ENCODE measurements around the gene ZNF593OS.

The ZNF593OS gene
- 0 reads per million in 2 donors for total RNA-seq

- no peak for DNase-seq
These were observed at the start of gene ZNF593OS for GRCh38 chr1:26171084-26172072. Gene ZNF593OS, minus strand, starts transcription at chr1:26171832. Its CDS starts 171 bp downstream, at chr1:26171661.

DNA sequence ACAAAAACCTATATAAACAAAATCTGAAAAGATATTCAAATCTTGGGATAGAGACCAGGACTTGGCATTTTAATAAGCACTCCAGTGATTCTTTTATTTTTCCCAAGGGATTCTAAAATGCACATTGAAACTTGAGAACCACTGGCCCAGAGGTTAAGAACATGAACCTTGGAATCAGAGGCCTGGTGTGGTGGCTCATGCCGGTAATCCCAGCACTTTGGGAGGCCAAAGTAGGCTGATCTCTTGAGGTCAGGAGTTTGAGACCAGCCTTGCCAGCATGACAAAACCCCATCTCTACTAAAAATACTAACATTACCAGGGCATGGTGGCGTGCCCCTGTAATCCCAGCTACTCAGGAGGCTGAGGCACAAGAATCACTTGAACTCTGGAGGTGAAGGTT, 49.5 kb upstream of the ZNF593OS start:
- DNase-seq = no peak

- no peak for DNase-seq
These were observed 48.7 kb upstream of the ZNF593OS start for GRCh38 chr1:26220199-26220912.

DNA sequence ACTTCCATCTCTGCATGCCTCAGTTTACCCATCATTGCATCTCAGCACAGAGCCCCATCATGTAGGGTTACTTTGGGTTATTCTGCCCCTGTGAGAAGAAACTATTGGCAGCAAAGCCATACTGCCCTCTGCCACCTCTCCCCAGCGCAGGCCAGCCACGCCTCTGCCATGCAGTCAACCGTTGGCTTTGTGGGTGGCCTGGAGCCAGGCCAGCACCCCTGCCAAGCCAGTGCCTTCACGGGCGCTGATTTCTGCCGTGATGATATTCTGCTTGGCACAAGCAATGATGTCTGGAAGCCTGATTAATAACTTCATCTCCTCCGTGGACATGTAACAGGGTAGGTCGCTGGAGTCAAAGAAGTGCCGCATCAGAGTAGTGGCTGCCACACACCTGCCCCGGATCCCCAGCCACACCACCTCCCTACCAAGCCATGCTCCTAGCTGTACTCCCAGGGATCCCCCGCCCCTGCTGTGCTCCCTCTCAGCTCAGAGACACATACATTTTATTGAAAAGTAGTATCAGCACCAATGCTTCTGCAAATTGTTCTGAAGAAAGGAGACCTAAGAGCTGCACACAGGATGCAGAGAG, 47.4 kb upstream of the ZNF593OS start:
- no peak for DNase-seq

DNA sequence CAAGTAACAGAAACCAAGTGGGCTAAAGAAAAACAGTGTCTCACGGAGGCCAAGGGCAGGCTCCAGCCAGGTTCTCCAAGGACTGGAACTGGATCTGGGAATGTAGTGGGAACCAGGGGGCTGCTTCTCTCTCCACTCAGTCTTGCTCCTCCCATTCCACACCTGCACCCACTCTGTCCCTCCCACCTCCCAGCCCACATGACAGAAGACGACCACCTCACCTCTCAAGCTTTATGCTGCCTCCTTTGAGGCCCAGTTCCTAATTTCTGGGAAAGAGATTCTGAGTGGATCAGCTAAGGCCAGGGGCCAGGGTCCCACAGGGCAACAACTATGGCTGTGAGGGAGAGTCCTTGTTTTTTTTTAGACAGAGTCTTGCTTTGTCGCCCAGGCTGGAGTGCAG, 43.6 kb upstream of the ZNF593OS start:
- no peak for DNase-seq

DNA sequence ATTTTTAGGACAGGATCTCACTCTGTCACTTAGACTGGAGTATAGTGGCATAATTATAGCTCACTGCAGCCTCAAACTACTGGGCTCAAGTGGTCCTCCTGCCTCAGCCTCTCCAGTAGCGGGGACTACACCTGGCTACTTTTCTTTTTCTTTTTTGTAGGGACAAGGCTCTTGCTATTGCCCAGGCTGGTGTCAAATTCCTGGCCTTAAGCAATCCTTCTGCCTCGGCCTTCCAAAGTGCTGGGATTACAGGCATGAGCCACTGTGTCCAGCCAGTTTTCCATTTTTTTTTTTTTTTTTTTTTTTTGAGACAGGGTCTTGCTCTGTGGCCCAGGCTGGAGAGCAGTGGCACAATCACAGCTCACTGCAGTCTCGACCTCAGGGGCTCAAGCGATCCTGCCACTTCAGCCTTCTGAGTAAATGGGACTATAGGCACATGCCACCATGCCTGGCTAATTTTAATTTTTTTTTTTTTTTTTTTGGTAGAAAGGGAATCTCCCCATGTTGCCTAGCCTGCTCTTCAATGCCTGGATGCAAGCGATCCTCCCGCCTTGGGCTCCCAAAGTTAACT, 41.8 kb upstream of the ZNF593OS start:
- DNase-seq = no peak

- no peak for DNase-seq
These were observed 41.1 kb upstream of the ZNF593OS start for GRCh38 chr1:26212726-26213125.

DNA sequence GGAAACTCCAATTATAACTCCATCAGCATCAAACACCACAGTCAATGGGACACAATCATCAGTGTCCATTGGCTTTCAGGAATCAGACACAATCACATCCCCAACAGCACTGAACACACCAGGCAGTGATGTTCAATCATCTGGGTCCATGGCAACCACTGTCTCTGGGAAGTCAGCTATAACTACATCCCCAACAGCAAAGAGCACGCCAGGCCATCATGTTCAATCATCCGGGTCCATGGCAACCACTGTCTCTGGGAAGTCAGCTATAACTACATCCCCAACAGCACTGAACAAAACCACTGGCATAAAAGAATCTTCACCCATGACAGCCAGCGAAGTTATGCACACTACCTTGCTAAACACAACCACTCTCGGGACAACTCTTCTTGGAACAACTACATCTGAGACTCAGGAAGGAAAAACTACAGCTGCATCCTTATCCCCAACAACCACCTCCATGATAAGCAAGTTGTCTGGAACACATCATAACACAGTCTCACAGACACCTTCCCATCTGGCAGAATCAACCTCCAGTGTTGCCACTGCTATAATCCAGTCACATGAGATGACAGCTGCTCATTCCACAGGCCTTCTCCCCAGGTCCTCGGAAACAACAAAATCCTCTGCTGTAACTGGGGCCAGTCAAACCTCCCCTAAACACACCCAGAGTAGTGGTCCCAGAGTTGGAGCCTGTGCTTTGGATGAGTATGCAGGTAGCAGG, 38.7 kb upstream of the ZNF593OS start:
- DNase-seq = no peak

DNA sequence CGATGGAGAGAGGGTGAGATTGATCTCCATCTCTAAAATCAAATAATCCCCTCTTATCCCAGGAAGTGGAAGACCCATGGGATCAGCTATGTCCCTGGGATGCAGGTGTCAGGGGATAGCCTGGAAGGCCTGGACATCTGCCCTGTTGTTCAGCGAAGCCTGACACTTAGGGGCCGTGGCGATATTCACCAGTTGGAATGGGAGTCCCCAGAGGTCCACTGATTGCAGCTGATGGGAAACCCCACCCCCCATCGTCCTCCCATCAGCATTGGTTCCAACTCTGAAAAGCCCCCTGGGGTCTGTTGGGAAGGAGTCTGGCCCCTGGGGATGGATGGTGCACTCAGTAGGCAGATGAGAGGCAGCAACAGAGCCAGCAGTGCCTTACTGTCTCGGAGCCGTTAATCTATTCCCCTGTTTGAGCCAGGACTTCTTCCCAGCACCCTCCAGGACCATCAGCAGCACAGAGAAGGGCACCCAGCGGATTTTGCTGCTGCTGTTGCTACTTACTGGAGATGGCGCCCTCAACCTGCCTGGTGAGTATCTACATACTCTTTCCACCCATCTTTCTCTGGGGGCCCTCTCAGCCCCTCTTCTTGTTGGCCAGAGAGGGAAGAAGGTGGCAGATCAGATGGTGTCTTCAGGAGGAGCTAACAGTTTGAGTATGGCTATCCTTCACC, 32.1 kb upstream of the ZNF593OS start:
- DNase-seq = no peak

- DNase-seq = no peak
These were observed 28.8 kb upstream of the ZNF593OS start for GRCh38 chr1:26200413-26200812.

GRCh38 chr1:26197813-26198212, 26.2 kb upstream of the ZNF593OS start:
- DNase-seq = no peak

DNA sequence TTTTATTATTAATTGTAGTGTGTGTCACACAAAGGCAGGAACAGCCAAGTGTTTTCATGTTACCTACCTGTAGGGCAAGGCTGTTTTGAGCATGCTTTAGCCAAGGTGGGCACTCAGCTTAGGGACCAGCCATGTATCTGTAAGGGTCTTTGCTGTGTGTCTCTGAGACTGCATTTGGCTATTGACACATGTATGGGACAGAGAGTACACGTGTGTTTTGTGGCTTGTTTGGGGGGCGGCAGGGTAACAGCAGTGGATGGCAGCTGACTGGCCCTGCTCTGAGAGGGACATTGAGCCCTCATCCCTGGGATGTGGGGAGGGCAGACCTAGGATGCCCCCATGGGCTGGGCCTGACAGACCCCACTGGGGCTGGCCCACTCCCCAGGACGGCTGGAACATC, 25.7 kb upstream of the ZNF593OS start:
- no peak for DNase-seq

DNA sequence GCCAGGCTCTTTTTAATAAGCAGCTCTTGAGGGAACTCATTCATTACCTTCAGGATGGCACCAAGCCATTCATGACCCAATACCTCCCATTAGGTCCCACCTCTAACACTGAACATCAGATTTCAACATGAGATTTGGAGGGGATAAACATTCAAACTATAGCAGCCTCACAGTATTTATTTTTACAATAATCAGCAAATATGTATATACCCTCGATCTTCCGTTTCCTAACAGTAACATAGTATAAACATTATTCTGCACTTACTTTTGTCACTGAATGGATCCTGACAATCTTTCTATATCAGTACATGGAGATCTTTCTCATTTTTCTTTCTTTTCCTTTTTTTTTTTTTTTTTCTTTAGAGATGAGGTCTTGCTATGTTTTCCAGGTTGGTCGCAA, 24.2 kb upstream of the ZNF593OS start:
- no peak for DNase-seq

DNA sequence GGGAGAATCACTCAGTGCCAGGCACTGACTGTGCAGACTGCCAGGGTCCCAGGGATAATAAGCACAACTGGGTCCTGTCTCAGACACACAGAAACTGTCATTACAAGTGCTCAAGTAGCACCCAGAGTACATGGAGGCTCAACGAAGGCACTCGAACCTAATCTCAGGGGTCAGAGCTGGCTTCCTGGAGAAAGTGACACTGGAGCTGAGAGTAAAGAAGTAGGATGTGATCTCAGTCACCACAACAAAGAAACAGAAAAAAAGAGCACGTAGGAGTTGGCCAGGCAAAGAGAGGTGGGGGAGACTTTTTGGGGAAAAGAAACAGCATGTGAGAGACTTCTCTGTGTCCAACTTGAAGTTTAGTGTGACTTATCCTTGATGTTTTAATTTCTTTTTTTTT, 20.1 kb upstream of the ZNF593OS start:
- no peak for DNase-seq

DNA sequence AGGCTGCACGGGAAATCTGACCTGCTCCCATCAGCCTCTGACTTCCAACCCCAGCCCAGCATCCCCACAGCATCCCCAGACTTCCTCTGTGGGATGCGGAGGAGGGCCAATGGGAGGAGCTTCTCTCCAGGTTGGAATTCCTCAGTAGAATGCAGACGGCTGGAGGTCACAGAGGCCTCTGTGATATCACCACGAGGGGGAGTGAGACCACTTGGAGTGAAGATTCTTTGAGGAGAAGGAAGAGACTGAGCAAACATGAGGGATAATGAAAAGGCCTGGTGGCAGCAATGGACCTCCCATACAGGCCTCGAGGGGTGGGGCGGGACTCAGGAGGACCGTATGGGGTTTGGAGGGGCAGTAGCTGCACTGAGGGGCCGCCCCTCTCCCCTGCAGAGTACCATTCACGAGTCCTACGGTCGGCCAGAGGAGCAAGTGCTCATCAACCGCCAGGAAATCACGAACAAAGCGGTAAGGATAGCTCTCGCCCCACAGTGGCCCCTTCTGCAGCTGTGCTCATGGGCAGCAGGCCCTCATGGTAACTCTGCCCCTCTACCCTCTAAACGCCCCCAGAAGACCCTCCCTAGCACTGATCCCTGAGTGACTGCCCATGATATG, 18.8 kb upstream of the ZNF593OS start, which contains the start of gene CATSPER4:
Gene CATSPER4 (plus strand): TSS at position 230 of the 615 bp plus-strand sequence. CDS start 26 bp downstream, at position 256.
- DNase-seq = no peak

- DNase-seq = no peak
These were observed 18.2 kb upstream of the ZNF593OS start for GRCh38 chr1:26189751-26190275.

DNA sequence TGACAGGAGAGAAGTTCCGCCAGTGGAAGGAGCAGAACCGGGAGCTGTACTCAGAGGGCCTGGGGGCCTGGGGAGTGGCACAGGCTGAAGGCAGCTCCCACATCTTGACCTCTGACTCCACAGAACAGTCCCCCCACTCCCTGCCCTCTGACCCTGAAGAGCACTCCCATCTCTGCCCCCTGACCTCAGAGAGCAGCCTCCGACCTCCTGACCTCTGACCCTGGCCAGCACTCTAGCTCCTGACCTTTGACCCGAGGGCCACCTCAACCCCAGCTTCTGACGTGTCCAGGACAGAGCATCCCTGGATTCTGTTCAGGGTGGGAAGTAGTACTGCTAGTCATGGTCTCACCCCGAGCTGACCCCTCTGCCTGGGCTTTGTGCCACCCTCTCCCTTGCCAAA, 17.7 kb upstream of the ZNF593OS start:
- no peak for DNase-seq

DNA sequence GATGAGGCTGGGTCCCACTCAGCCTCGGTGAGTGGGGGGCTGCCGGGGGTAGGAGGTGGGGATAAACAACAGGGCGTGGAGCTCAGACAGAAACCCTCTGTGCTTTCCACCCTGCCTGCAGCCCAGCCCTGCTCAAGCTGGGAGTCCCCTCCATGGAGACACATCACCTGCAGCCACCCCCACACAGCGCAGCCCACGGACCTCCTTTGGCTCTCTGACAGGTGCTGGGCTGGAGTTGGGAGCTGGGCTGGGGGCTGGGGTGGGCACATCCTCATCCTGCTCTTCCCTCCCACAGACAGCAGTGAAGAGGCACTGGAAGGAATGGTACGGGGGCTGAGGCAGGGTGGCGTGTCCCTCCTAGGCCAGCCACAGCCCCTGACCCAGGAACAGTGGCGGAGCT, 16.8 kb upstream of the ZNF593OS start:
- no peak for DNase-seq

DNA sequence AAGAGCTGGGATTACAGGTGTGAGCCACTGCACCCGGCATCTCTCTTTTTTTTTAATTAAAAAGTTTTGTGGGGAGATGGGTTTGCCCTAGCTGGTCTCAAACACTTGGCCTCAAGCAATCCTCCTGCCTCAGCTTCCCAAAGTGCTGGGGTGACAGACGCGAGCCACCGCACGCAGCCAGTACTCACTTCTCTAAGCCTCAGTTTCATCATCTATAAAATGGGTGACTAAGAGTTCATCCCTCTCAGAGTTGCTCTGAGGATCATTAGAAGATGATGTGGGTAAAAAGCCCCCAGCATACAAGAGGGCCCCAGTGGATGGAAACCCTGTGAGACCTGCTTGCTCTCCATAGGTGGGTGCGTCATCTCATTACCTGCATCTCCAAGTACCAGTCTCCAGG, 16.2 kb upstream of the ZNF593OS start:
- DNase-seq = no peak

- DNase-seq = no peak
These were observed 13.3 kb upstream of the ZNF593OS start for GRCh38 chr1:26184883-26185282.

GRCh38 chr1:26184086-26184485, 12.5 kb upstream of the ZNF593OS start:
- no peak for DNase-seq

Data from activated gamma-delta T cell (primary cell).